HAP-1 (cell line): Measurements from ENCODE around the gene TAF11L13.
A peak's percentile ranks its signal among the peaks of the same experiment; 100 is the strongest.
"Not testable (repeated sequence)": the region's sequence is repeated elsewhere in the genome, so short reads cannot be mapped to it uniquely, and the experiment has no call there.

Experiments
- DNase-seq, 2 experiments: peaks; one replicate each; pipeline ENCODE4 v3.0.0-alpha.2; 2016 to 2020; ENCODE audit warnings: low spot score in 2 of 2
- H3K27me3 ChIP-seq: fragments of 250-450 bp; sonication (Bioruptor Pico); 2 replicates; pipeline ENCODE4 v1.5.1; 2020; ENCODE audit warnings: low read depth, mild to moderate bottlenecking, moderate library complexity
- H3K36me3 ChIP-seq: fragments of 250-450 bp; sonication (Bioruptor Pico); replicated peaks from 2 replicates; pipeline ENCODE4 v1.5.1; 2020; ENCODE audit warnings: mild to moderate bottlenecking
- H3K4me1 ChIP-seq: fragments of 250-450 bp; sonication (Bioruptor Pico); 2 replicates; pipeline ENCODE4 v1.5.1; 2020; ENCODE audit warnings: mild to moderate bottlenecking
- H3K4me3 ChIP-seq: fragments of 250-450 bp; sonication (Bioruptor Pico); 2 replicates; pipeline ENCODE4 v1.5.1; 2020; ENCODE audit warnings: mild to moderate bottlenecking, moderate library complexity
- H3K9me3 ChIP-seq: fragments of 250-450 bp; sonication (Bioruptor Pico); 2 replicates; pipeline ENCODE4 v1.5.1; 2020; ENCODE audit warnings: mild to moderate bottlenecking, moderate library complexity
- in situ Hi-C: fragments of 300-500 bp; cut with MboI; formaldehyde crosslinking; loops from 3 replicates; pipeline ENCODE4 v1.14.3; 2020; ENCODE audit warnings: low sequenced_read_pairs, inconsistent platforms, mixed read lengths

Gene TAF11L13

GRCh38 chr5:17631788-17632187 is at the start of gene TAF11L13:
TSS of gene TAF11L13 (plus strand) at chr5:17632088.
- H3K4me3 ChIP-seq, H3K27me3 ChIP-seq, in situ Hi-C loops, DNase-seq, H3K36me3 ChIP-seq, H3K4me1 ChIP-seq, H3K9me3 ChIP-seq: not testable (repeated sequence)

DNA sequence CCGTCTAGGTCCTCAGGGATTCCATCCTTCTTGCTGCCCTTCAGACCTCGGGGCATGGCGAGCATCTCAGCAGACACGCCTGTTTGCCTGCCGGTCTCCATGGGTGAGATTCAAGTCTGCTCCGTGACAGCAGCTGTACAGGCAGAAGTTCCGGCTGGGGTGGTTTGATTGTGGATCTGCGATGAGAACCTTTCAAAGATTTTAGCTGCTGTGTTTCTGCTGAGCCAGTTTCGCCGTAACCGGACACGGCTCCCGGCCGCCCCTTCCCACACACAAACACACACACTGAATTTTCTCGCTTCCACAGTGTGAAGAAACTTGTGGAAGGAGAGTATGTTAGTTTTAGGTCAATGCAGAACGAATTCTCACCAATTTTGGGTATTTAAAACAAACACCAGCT is 46.2 kb upstream of the TAF11L13 start, which contains the start of gene TAF11L7:
Gene TAF11L7 (minus strand): TSS at position 101 of the 400 bp plus-strand sequence.
- H3K4me1 ChIP-seq, H3K4me3 ChIP-seq, H3K9me3 ChIP-seq, H3K36me3 ChIP-seq, in situ Hi-C loops, DNase-seq, H3K27me3 ChIP-seq: not testable (repeated sequence)

- H3K4me1 ChIP-seq, H3K9me3 ChIP-seq, H3K4me3 ChIP-seq, in situ Hi-C loops, H3K36me3 ChIP-seq, H3K27me3 ChIP-seq, DNase-seq: not testable (repeated sequence)
Observed at GRCh38 chr5:17590860-17591259, 41.0 kb upstream of the TAF11L13 start, which contains the start of gene TAF11L8. TSS of gene TAF11L8 (minus strand) at chr5:17590960.

GRCh38 chr5:17594255-17594654 is 37.6 kb upstream of the TAF11L13 start, which contains the start of gene TAF11L9:
TSS of gene TAF11L9 (minus strand) at chr5:17594394.
- H3K9me3 ChIP-seq, in situ Hi-C loops: not testable (repeated sequence)
- peak in 1 of 2 experiments; percentile 18 for DNase-seq

DNA sequence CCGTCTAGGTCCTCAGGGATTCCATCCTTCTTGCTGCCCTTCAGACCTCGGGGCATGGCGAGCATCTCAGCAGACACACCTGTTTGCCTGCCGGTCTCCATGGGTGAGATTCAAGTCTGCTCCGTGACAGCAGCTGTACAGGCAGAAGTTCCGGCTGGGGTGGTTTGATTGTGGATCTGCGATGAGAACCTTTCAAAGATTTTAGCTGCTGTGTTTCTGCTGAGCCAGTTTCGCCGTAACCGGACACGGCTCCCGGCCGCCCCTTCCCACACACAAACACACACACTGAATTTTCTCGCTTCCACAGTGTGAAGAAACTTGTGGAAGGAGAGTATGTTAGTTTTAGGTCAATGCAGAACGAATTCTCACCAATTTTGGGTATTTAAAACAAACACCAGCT is 34.2 kb upstream of the TAF11L13 start, which contains the start of gene TAF11L10:
Gene TAF11L10 (minus strand): TSS at position 101 of the 400 bp plus-strand sequence.
- H3K27me3 ChIP-seq, H3K4me3 ChIP-seq, DNase-seq, H3K36me3 ChIP-seq, H3K4me1 ChIP-seq, H3K9me3 ChIP-seq, in situ Hi-C loops: not testable (repeated sequence)

More at GRCh38 chr5:17594255-17594654, 37.6 kb upstream of the TAF11L13 start, which contains the start of gene TAF11L9:
- not testable (repeated sequence) for H3K36me3 ChIP-seq, H3K4me1 ChIP-seq, H3K27me3 ChIP-seq, H3K4me3 ChIP-seq

DNA sequence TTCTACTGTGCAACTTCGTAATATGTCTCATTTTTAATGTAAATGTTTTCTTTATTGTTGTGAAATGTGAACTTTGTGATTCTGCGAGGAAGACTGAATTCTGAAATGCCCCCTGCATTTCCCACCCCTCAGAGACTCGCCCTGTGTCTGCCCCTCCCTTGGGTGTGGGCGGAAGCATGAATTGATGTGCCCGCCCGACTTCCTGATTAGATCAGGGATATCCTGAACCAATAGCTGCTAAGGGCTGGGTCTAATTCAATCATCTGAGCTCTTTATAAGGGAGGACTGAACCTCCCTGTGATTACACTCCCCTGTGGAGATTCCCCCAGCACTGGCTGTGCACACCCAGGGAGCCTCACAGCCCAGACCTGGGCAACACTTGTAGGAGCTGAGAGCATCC is 28.0 kb upstream of the TAF11L13 start, which contains the start of gene TAF11L11:
Gene TAF11L11 (plus strand): TSS at position 304 of the 400 bp plus-strand sequence.
- in situ Hi-C loops, H3K27me3 ChIP-seq, H3K36me3 ChIP-seq, H3K4me1 ChIP-seq, H3K9me3 ChIP-seq, H3K4me3 ChIP-seq, DNase-seq: not testable (repeated sequence)

DNA sequence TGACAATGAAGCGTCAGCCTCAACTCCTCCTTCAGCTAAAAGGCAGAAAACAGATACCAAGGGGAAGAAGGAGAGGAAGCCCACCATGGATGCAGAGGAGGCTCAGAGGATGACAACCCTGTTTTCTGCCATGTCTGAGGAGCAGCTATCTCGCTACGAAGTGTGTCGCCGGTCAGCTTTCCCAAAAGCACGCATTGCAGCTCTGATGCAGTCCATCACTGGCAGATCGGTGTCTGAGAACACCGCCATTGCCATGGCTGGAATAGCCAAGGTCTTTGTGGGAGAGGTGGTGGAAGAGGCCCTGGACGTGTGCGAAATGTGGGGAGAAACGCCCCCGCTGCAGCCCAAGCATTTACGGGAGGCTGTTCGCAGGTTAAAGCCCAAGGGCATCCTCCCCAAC is 26.9 kb upstream of the TAF11L13 start:
- DNase-seq: no peak
- in situ Hi-C loops: no loop called here
- no peaks in the 10 kb centered on the region for H3K9me3 ChIP-seq
- no peaks in the 10 kb centered on the region for H3K36me3 ChIP-seq
- no peak overlapping the region for H3K4me3 ChIP-seq
- no peaks in the 10 kb centered on the region for H3K27me3 ChIP-seq
- no peaks in the 10 kb centered on the region for H3K4me1 ChIP-seq

DNA sequence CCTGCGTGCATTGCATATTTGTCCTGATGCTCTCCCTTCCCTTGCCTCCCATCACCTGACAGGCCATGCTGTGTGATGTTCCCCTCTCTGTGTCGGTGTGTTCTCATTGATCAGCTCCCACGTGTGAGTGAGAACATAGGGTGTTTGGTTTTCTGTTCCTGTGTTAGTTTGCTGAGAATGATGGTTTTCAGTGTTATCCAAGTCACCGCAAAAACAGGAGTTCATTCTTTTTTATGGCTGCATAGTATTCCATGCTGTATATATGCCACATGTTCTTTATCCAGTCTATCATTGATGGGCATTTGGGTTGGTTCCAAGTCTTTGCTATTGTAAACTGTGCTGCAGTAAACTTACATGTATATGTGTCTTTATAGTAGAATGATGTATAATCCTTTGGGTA is 24.4 kb upstream of the TAF11L13 start:
- H3K4me1 ChIP-seq: not testable (repeated sequence)

DNA sequence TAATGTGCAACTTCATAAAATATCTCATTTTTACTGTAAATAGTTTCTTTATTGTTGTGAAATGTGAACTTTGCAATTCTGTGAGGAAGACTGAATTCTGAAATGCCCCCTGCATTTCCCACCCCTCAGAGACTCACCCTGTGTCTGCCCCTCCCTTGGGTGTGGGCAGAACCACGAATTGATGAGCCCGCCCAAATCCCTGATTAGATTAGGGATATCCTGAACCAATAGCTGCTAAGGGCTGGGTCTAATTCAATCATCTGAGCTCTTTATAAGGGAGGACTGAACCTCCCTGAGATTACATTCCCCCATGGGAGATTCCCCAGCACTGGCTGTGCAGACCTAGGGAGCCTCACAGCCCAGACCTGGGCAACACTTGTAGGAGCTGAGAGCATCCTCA is 21.8 kb upstream of the TAF11L13 start, which contains the start of gene TAF11L12:
Gene TAF11L12 (plus strand): TSS at position 301 of the 400 bp plus-strand sequence.
- DNase-seq: not testable (repeated sequence)

More for the DNA sequence above, 24.4 kb upstream of the TAF11L13 start:
- H3K27me3 ChIP-seq, in situ Hi-C loops, H3K9me3 ChIP-seq, H3K36me3 ChIP-seq, H3K4me3 ChIP-seq, DNase-seq: not testable (repeated sequence)

GRCh38 chr5:17614872-17615605 is 16.8 kb upstream of the TAF11L13 start:
- in situ Hi-C loops: no loop called here
- Histone ChIP-seq H3K4me1 (no peaks in the 10 kb centered on the region), H3K9me3 (no peaks in the 10 kb centered on the region), H3K27me3 (no peaks in the 10 kb centered on the region), H3K36me3 (no peaks in the 10 kb centered on the region), H3K4me3 (no peak overlapping the region)
- DNase-seq: no peak

More for the DNA sequence above, 21.8 kb upstream of the TAF11L13 start, which contains the start of gene TAF11L12:
- H3K36me3 ChIP-seq, in situ Hi-C loops, H3K4me3 ChIP-seq, H3K9me3 ChIP-seq, H3K27me3 ChIP-seq, H3K4me1 ChIP-seq: not testable (repeated sequence)

DNA sequence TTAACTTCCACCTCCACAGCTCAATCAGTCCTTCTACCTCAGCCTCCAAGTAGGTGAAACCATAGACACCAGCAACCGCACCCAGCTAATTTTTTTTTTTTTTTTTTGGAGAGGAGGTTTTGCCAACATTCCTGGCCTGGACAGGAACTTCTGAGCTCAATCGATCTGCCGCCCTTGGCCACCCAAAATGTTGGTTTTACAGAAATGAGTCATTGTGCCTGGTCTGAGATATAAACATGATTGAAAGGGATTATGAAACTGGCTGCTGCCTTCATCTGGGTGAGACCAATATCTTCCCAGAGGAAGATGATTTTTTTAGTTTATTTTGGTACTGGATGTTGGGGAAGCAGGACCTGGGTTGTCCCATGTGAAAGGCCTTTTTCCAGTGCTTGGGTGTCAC is 12.5 kb upstream of the TAF11L13 start:
- H3K4me3 ChIP-seq: no peak overlapping the region
- in situ Hi-C loops: no loop called here
- no peaks in the 10 kb centered on the region; the same call in 1 of the 2 replicates for H3K9me3 ChIP-seq
- no peaks in the 10 kb centered on the region for H3K4me1 ChIP-seq
- no peak for DNase-seq
- H3K36me3 ChIP-seq: no peaks in the 10 kb centered on the region
- no peaks in the 10 kb centered on the region for H3K27me3 ChIP-seq

GRCh38 chr5:17620627-17621026 is 11.3 kb upstream of the TAF11L13 start:
- H3K27me3 ChIP-seq: no peaks in the 10 kb centered on the region
- no peaks in the 10 kb centered on the region; the same call in 1 of the 2 replicates for H3K9me3 ChIP-seq
- DNase-seq: no peak
- in situ Hi-C loops: no loop called here
- H3K4me3 ChIP-seq: no peak overlapping the region
- H3K36me3 ChIP-seq: no peaks in the 10 kb centered on the region
- H3K4me1 ChIP-seq: no peaks in the 10 kb centered on the region

- no peak overlapping the region for H3K4me3 ChIP-seq
- no peaks in the 10 kb centered on the region for H3K9me3 ChIP-seq
- DNase-seq: no peak
- in situ Hi-C loops: no loop called here
- H3K4me1 ChIP-seq: no peaks in the 10 kb centered on the region
- no peaks in the 10 kb centered on the region for H3K36me3 ChIP-seq
- H3K27me3 ChIP-seq: no peaks in the 10 kb centered on the region
Observed at GRCh38 chr5:17625686-17626085, 6.2 kb upstream of the TAF11L13 start.

DNA sequence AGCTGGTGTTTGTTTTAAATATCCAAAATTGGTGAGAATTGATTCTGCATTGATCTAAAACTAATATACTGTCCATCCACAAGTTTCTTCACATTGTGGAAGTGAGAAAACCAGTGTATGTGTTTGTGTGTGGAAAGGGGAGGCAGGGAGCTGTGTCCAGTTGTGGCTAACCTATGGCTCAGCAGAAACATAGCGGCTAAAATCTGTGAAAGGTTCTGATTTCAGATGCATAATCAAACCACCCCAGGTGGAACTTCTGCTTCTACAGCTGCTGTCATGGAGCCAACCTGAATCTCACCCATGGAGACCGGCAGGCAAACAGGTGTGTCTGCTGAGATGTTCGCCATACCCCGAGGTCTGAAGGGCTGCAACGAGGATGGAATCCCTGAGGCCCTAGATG is 2.3 kb downstream of the TAF11L13 start, which contains the start of gene TAF11L14:
Gene TAF11L14 (plus strand): TSS at position 301 of the 400 bp plus-strand sequence.
- no peak for DNase-seq
- no peaks in the 10 kb centered on the region for H3K9me3 ChIP-seq
- in situ Hi-C loops: no loop called here
- no peaks in the 10 kb centered on the region for H3K36me3 ChIP-seq
- no peaks in the 10 kb centered on the region for H3K27me3 ChIP-seq
- H3K4me3 ChIP-seq: no peak within 1 kb of the TSS
- no peaks in the 10 kb centered on the region for H3K4me1 ChIP-seq
